NB4 (cell line): Measurements from ENCODE around the gene MYRFL.

Experiments
- MAX ChIP-seq: IDR thresholded peaks from 2 replicates; pipeline ENCODE4 v1.6.1; 2011; ENCODE audit warnings: low read depth, low read length
- POLR2A ChIP-seq: IDR thresholded peaks from 2 replicates; pipeline ENCODE4 v1.6.1; 2011; ENCODE audit warnings: mild to moderate bottlenecking; ENCODE audit not compliant: insufficient read length; ENCODE audit errors: extremely low read depth

GRCh38 chr12:69824966-69825560 is at the start of gene MYRFL:
- TF ChIP-seq MAX, result no peak
- no peak for TF ChIP-seq POLR2A
